Vagina (tissue), 2 donors: ENCODE results near the gene PAPPA2. TPM values are rescaled to one million over a fixed set of nuclear protein-coding genes. Genes with fewer than 3 reads are reported as not detected.

Experiments used
- DNase-seq, 2 donors: peaks; one replicate each; pipeline ENCODE4 v3.0.0-alpha.2; 2017; ENCODE audit errors: extremely low spot score in 2 of 2
- H3K27ac ChIP-seq: fragments of 200-600 bp; sonication (generic); one replicate; pipeline ENCODE4 v1.5.1; 2019
- H3K27me3 ChIP-seq: fragments of 200-600 bp; sonication (generic); one replicate; pipeline ENCODE4 v1.5.1; 2019
- H3K36me3 ChIP-seq, 2 donors: fragments of 200-600 bp; sonication (generic); one replicate each; pipeline ENCODE4 v1.5.1; 2017 to 2019
- H3K4me1 ChIP-seq: fragments of 200-600 bp; sonication (generic); one replicate; pipeline ENCODE4 v1.5.1; 2019
- H3K4me3 ChIP-seq, 2 donors: fragments of 200-600 bp; sonication (generic); 1 replicate in 1 of 2; 2 replicates in 1 of 2; pipeline ENCODE4 v1.5.1; 2016 to 2019
- H3K9me3 ChIP-seq: fragments of 200-600 bp; sonication (generic); one replicate; pipeline ENCODE4 v1.5.1; 2019
- POLR2A ChIP-seq, 2 donors: fragments of 450-650 bp; IDR thresholded peaks; one replicate each; pipeline ENCODE4 v1.6.1; 2017; ENCODE audit warnings: antibody characterized with exemption in 2 of 2, mild to moderate bottlenecking in 2 of 2, moderate library complexity in 2 of 2
- POLR2AphosphoS5 ChIP-seq, 2 donors: sonication (generic); formaldehyde crosslinking; IDR thresholded peaks; one replicate each; pipeline ENCODE4 v1.9.0; 2017; ENCODE audit warnings: antibody characterized with exemption in 2 of 2, mild to moderate bottlenecking in 2 of 2, low read depth in 1 of 2; ENCODE audit not compliant: insufficient read depth in 1 of 2
- intact Hi-C: fragments of 100-400 bp; cut with DNase I; formaldehyde crosslinking; loops from one replicate; pipeline ENCODE4 v1.15.1; 2023
- total RNA-seq: library from RNA; depleted of rRNA; stranded (reverse); fragments of >200 nt; gene quantifications from one replicate; pipeline ENCODE4 v1.2.3, GENCODE V29; 2016
- TF ChIP-seq, protein P1 (sequence below), 3 experiments: fragments of 450-650 bp in 2 of 3; fragments of 200-600 bp in 1 of 3; sonication (generic) in 1 of 3; IDR thresholded peaks; one replicate each; pipeline ENCODE4 v1.5.1; 2017 to 2019; ENCODE audit warnings: antibody characterized with exemption in 3 of 3, mild to moderate bottlenecking in 2 of 3, moderate library complexity in 2 of 3

PAPPA2 gene
- total RNA-seq, 1 donor from 2014 or later = 0.25 TPM

DNA sequence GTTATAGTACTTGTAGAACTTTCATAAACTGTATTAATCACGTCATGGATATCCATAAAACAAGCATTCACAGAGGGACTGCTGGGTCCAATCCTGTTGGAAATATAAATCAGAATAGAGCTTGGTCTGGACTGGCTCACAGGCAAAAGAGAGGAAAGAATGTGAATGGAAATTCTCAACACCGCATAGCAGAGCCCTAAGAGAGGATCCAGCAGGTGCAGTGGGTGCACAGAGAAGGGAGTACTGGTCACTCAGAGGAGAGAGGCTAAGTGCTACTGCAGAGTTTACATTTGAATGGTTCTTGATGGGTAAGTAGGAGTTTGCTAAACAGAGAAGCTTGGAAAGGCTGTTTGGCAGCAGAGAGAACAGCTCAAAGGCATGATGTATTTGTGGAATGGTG, 231.7 kb downstream of the PAPPA2 start:
- DNase-seq = no peak
- no peaks in the 10 kb centered on the region for H3K4me1 ChIP-seq
- no peak overlapping the region for H3K4me3 ChIP-seq
- TF ChIP-seq POLR2A (IDR thresholded peaks at IDR 0.05) = no peak
- no peak for TF ChIP-seq POLR2AphosphoS5 (IDR thresholded peaks at IDR 0.05; ENCODE audit: insufficient read depth in 1 of 2, low read depth in 1 of 2)
- TF ChIP-seq, protein P1, sequence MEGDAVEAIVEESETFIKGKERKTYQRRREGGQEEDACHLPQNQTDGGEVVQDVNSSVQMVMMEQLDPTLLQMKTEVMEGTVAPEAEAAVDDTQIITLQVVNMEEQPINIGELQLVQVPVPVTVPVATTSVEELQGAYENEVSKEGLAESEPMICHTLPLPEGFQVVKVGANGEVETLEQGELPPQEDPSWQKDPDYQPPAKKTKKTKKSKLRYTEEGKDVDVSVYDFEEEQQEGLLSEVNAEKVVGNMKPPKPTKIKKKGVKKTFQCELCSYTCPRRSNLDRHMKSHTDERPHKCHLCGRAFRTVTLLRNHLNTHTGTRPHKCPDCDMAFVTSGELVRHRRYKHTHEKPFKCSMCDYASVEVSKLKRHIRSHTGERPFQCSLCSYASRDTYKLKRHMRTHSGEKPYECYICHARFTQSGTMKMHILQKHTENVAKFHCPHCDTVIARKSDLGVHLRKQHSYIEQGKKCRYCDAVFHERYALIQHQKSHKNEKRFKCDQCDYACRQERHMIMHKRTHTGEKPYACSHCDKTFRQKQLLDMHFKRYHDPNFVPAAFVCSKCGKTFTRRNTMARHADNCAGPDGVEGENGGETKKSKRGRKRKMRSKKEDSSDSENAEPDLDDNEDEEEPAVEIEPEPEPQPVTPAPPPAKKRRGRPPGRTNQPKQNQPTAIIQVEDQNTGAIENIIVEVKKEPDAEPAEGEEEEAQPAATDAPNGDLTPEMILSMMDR (IDR thresholded peaks at IDR 0.05) = no peak
- H3K9me3 ChIP-seq = no peaks in the 10 kb centered on the region
- H3K27me3 ChIP-seq = no peaks in the 10 kb centered on the region
- no peak overlapping the region for H3K27ac ChIP-seq
- intact Hi-C loops = loop anchor here (10.0 kb wide), 1 partner anchor 130 kb away; no protein-coding TSS in a partner anchor
- no peaks in the 10 kb centered on the region for H3K36me3 ChIP-seq

DNA sequence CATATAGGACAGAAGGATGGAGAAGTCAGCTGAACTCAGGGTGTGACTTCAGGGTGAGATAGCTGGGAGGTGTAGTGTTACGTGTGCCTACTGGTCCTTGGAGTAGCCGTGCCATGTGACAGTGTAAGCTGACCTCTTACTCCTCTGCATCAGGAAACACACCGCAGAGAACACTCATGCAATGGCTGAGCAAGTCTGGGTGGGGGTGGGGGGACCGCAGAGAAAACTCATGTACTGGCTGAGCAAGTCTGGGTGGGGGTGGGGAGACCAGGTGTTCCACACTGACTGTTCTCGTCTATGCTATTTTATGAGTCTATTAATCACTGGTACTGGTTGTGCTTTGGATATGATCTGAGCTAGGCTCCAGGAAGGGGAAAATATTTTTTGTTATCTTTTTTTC, 233.1 kb downstream of the PAPPA2 start:
- intact Hi-C loops = loop anchor here (10.0 kb wide), 1 partner anchor 131 kb away; no protein-coding TSS in a partner anchor

DNA sequence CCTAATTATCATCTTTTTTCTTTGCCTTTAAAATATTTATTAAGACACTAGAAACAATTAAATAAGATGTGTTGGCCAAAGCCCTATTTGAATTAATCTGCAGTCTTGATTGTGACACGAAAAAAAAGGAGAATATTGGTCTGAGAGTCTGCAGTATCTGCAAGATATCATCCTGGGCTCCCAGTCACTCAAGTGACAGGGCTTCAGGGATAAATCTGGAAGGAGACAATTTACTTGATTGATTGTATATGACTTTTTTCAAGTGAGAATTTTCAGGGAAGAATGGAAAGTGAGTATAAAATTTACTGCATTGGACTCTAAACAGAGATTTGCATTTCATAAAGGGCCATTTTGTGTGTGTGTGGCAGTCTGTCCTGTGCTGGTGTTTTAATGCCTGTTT, 233.7 kb downstream of the PAPPA2 start:
- no peaks in the 10 kb centered on the region for H3K27me3 ChIP-seq
- intact Hi-C loops = loop anchor here (10.0 kb wide), 1 partner anchor 132 kb away; no protein-coding TSS in a partner anchor
- no peak for DNase-seq

More for the DNA sequence above, 233.1 kb downstream of the PAPPA2 start:
- H3K27me3 ChIP-seq = no peaks in the 10 kb centered on the region
- no peaks in the 10 kb centered on the region for H3K36me3 ChIP-seq
- H3K4me3 ChIP-seq = no peak overlapping the region
- TF ChIP-seq, protein P1 (IDR thresholded peaks at IDR 0.05) = no peak
- TF ChIP-seq POLR2A (IDR thresholded peaks at IDR 0.05) (no peak), POLR2AphosphoS5 (IDR thresholded peaks at IDR 0.05; ENCODE audit: insufficient read depth in 1 of 2, low read depth in 1 of 2) (no peak)
- H3K27ac ChIP-seq = no peak overlapping the region
- H3K4me1 ChIP-seq = no peaks in the 10 kb centered on the region
- no peak for DNase-seq
- no peaks in the 10 kb centered on the region for H3K9me3 ChIP-seq

DNA sequence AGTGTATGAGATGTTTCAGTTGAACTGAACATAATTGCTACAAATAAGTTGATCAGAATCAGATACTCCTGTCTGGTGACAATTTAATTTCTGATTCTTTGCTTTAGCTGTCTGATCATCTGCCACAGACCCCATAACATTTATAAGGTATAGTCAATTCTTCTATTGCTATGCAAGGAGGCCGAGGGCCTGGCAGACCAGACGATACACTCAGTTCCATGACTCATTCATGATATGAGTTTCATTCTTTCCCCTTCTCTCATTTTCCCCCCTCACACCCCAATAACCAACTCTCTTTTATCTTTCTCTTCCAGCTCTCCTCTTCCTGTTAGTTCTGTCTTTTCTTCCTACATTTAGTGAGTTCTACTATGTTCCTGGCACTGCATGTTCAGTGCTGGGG, 236.8 kb downstream of the PAPPA2 start:
- H3K9me3 ChIP-seq = no peaks in the 10 kb centered on the region
- no peak for DNase-seq
- H3K4me3 ChIP-seq = no peak overlapping the region
- no peaks in the 10 kb centered on the region for H3K36me3 ChIP-seq
- no peak overlapping the region for H3K27ac ChIP-seq
- no peaks in the 10 kb centered on the region for H3K4me1 ChIP-seq
- TF ChIP-seq POLR2AphosphoS5 (IDR thresholded peaks at IDR 0.05; ENCODE audit: insufficient read depth in 1 of 2, low read depth in 1 of 2) (no peak), POLR2A (IDR thresholded peaks at IDR 0.05) (no peak)
- TF ChIP-seq, protein P1 (IDR thresholded peaks at IDR 0.05) = no peak
- intact Hi-C loops = loop anchor here (10.0 kb wide), 1 partner anchor 135 kb away; no protein-coding TSS in a partner anchor
- no peaks in the 10 kb centered on the region for H3K27me3 ChIP-seq

More for the DNA sequence above, 233.7 kb downstream of the PAPPA2 start:
- no peaks in the 10 kb centered on the region for H3K9me3 ChIP-seq
- no peak overlapping the region for H3K4me3 ChIP-seq
- no peak overlapping the region for H3K27ac ChIP-seq
- no peak for TF ChIP-seq POLR2A (IDR thresholded peaks at IDR 0.05)
- no peaks in the 10 kb centered on the region for H3K36me3 ChIP-seq
- H3K4me1 ChIP-seq = no peaks in the 10 kb centered on the region

DNA sequence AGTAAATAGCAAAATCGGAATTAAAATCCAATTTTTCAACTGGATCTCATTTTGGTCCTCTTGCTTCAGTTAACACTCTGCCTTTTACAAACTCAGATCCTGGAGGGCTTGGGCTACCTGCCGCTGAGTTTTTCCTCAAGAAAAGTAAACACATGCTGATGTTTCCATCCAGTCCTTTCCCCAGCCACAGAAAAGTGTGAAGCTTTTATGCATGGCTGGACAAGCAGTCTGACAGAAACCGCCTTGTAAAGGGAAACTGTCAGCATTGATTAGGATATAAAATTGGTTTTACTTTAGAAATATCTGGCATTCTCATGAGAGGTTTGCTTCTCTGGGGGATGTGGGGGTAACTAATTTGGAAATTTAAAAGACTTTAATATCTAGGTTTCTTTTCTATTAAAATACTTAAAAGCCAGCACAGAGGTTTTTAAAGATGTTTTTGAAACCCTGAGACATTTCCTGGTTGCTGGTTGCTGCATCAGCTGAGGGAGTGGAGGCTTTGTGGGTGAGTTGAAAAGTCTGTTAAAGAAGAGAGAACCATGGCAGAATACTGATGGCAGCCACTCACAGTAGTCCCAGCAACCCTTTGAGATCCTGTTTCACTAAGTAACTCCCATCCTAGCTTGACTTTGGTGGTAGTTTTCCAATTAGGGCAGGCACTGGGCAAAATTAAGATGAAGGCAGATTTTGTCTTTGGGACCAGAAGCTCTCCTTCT, 238.3 kb downstream of the PAPPA2 start:
- Histone ChIP-seq H3K4me3 (no peak overlapping the region), H3K4me1 (no peaks in the 10 kb centered on the region), H3K36me3 (no peaks in the 10 kb centered on the region), H3K9me3 (no peaks in the 10 kb centered on the region), H3K27me3 (no peaks in the 10 kb centered on the region), H3K27ac (no peak overlapping the region)
- no peak for TF ChIP-seq POLR2A (IDR thresholded peaks at IDR 0.05)
- TF ChIP-seq POLR2AphosphoS5 (IDR thresholded peaks at IDR 0.05; ENCODE audit: insufficient read depth in 1 of 2, low read depth in 1 of 2) = no peak
- TF ChIP-seq, protein P1 (IDR thresholded peaks at IDR 0.05) = no peak
- intact Hi-C loops = no loop called here
- no peak for DNase-seq
